Measurements from ENCODE around the gene STIMATE. TPM values are rescaled to one million over a fixed set of nuclear protein-coding genes. Genes with fewer than 3 reads are reported as not detected.

The STIMATE gene
- polyA plus RNA-seq, 3 donors = 8.9 to 49.9 (median 11.7) TPM

DNA sequence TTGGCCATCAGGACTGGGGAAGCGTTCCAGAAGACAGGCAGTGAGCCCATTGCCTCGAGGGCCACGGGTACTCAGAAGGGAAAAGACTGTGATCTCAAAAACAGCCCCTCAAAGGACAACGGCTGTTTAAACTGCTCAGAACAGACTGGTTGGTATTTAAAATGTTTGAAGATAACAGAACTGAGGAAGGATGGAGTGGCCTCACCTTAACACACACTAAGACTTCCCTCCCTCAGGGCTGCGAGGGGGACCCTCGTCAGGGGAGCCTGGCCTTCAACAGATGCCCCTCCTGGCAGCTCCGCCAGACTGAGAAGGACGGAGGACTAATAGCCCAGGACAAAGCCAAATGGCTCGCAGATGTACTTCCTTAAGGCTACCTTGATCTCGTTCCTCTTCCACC is 2.6 kb downstream of the STIMATE start:
- Mint-ChIP-seq H3K4me1 (peaks cover 73% of the 10 kb centered on the region), H3K27me3 (ENCODE audit: low read depth in 3 of 3) (peaks cover 0 to 3% (median 1%) of the 10 kb centered on the region in 3 donors)

DNA sequence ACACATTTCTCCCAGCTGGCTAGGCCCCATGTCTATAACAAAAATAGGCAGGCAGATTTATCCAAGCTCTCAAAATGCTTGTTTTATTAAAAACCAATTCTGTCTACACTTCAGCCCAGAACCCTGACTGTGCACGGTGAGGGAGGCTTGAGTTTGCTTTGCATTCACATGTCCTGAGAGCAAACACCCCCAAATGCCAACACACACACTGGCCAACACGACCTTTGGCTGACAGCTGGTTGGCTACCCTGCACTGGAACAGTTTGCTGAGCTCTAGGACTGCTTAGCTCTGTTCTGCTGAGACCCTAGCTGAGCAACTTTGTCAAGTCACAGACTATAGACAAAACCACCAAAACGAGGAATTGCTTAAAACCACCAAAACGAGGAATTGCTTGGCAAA is 3.6 kb downstream of the STIMATE start:
- Histone ChIP-seq H3K79me2 (ENCODE audit: insufficient read depth, low read length) (peaks cover 75% of the 10 kb centered on the region), H3K9ac (ENCODE audit: insufficient read depth, low read length, poor library complexity, severe bottlenecking) (no peak overlapping the region), H3K4me1 (ENCODE audit: control insufficient read depth in 1 of 2, insufficient read depth in 2 of 2, low read length in 2 of 2) (peaks cover 69 to 80% of the 10 kb centered on the region in 2 donors), H3K4me3 (replicated peaks in 1 of 3; ENCODE audit: low read depth in 2 of 3, low read length in 3 of 3) (peak overlapping the region in 1 of 3 experiments; percentile 52), H4K20me1 (ENCODE audit: insufficient read depth, low read length) (peaks cover 33% of the 10 kb centered on the region), H2AFZ (ENCODE audit: insufficient read depth, low read depth, low read length, poor library complexity, severe bottlenecking) (no peak overlapping the region), H3K27me3 (ENCODE audit: control insufficient read depth in 2 of 2, insufficient read depth in 2 of 2, low read length in 2 of 2) (no peaks in the 10 kb centered on the region), H3K9me3 (replicated peaks in 1 of 2; ENCODE audit: control insufficient read depth in 1 of 2, insufficient read depth in 1 of 2, low read length in 2 of 2) (no peaks in the 10 kb centered on the region), H3K4me2 (replicated peaks; ENCODE audit: extremely low read depth, low read length, poor library complexity, severe bottlenecking) (peak overlapping the region; percentile 58), H3K27ac (ENCODE audit: low read depth in 1 of 2, low read length in 2 of 2) (peak overlapping the region in 1 of 2 donors; percentile 91), H3K36me3 (replicated peaks in 1 of 2; ENCODE audit: control insufficient read depth in 1 of 2, insufficient read depth in 2 of 2, low read length in 2 of 2) (peaks cover 0 to 16% of the 10 kb centered on the region in 2 donors)
- Mint-ChIP-seq H3K36me3 (peaks cover 20 to 36% of the 10 kb centered on the region in 2 donors), H3K9me3 (peaks cover 0 to 2% (median 0%) of the 10 kb centered on the region in 7 donors), H3K27me3 (ENCODE audit: low read depth in 3 of 3) (peaks cover 0 to 2% (median 1%) of the 10 kb centered on the region in 3 donors), H3K4me1 (peaks cover 73% of the 10 kb centered on the region), H3K4me3 (no peak overlapping the region), H3K27ac (peak overlapping the region in 6 of 7 donors; percentile 82 to 97 (median 96))
- TF ChIP-seq, protein P1, sequence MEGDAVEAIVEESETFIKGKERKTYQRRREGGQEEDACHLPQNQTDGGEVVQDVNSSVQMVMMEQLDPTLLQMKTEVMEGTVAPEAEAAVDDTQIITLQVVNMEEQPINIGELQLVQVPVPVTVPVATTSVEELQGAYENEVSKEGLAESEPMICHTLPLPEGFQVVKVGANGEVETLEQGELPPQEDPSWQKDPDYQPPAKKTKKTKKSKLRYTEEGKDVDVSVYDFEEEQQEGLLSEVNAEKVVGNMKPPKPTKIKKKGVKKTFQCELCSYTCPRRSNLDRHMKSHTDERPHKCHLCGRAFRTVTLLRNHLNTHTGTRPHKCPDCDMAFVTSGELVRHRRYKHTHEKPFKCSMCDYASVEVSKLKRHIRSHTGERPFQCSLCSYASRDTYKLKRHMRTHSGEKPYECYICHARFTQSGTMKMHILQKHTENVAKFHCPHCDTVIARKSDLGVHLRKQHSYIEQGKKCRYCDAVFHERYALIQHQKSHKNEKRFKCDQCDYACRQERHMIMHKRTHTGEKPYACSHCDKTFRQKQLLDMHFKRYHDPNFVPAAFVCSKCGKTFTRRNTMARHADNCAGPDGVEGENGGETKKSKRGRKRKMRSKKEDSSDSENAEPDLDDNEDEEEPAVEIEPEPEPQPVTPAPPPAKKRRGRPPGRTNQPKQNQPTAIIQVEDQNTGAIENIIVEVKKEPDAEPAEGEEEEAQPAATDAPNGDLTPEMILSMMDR (IDR thresholded peaks at IDR 0.05) = no peak
- intact Hi-C loops (cut with micrococcal nuclease) = loop anchor here in 1 of 2 donors (10.0 kb wide), 1 partner anchor 361 kb away; the partner anchor contains the start of gene TKT
- WGBS (ENCODE audit: insufficient coverage) = 55% methylated on average over 2 of the region's 4 CpGs
- no peak for DNase-seq

More for the DNA sequence above, 2.6 kb downstream of the STIMATE start:
- Histone ChIP-seq H3K4me1 (ENCODE audit: control insufficient read depth in 1 of 2, insufficient read depth in 2 of 2, low read length in 2 of 2) (peaks cover 69 to 80% of the 10 kb centered on the region in 2 donors), H3K27ac (ENCODE audit: low read depth in 1 of 2, low read length in 2 of 2) (no peak overlapping the region), H3K79me2 (ENCODE audit: insufficient read depth, low read length) (peaks cover 65% of the 10 kb centered on the region), H3K4me3 (replicated peaks in 1 of 3; ENCODE audit: low read depth in 2 of 3, low read length in 3 of 3) (no peak overlapping the region), H3K36me3 (replicated peaks in 1 of 2; ENCODE audit: control insufficient read depth in 1 of 2, insufficient read depth in 2 of 2, low read length in 2 of 2) (peaks cover 0 to 7% of the 10 kb centered on the region in 2 donors), H4K20me1 (ENCODE audit: insufficient read depth, low read length) (peaks cover 23% of the 10 kb centered on the region), H3K9ac (ENCODE audit: insufficient read depth, low read length, poor library complexity, severe bottlenecking) (no peak overlapping the region), H3K9me3 (replicated peaks in 1 of 2; ENCODE audit: control insufficient read depth in 1 of 2, insufficient read depth in 1 of 2, low read length in 2 of 2) (no peaks in the 10 kb centered on the region), H3K27me3 (ENCODE audit: control insufficient read depth in 2 of 2, insufficient read depth in 2 of 2, low read length in 2 of 2) (no peaks in the 10 kb centered on the region), H3K4me2 (replicated peaks; ENCODE audit: extremely low read depth, low read length, poor library complexity, severe bottlenecking) (peak overlapping the region; percentile 4), H2AFZ (ENCODE audit: insufficient read depth, low read depth, low read length, poor library complexity, severe bottlenecking) (no peak overlapping the region)
- Mint-ChIP-seq H3K27ac (peak overlapping the region in 3 of 7 donors; percentile 50 to 78 (median 57)), H3K36me3 (peaks cover 20 to 28% of the 10 kb centered on the region in 2 donors), H3K4me3 (no peak overlapping the region), H3K9me3 (peaks cover 0 to 2% (median 0%) of the 10 kb centered on the region in 7 donors)
- DNase-seq = no peak
- 59% methylated on average over 2 of the region's 10 CpGs for WGBS (ENCODE audit: insufficient coverage)
- TF ChIP-seq, protein P1 (IDR thresholded peaks at IDR 0.05) = no peak
- intact Hi-C loops (cut with micrococcal nuclease) = loop anchor here in 1 of 2 donors (10.0 kb wide), 1 partner anchor 360 kb away; the partner anchor contains the start of gene TKT
